PC-9 (cell line): ENCODE results near the gene TTC32. TPM values are rescaled to one million over a fixed set of nuclear protein-coding genes. Genes with fewer than 3 reads are reported as not detected.

Experiments
- BruUV-seq: library from RNA; stranded (reverse); fragments of 400-500 nt; replicated peaks from 2 replicates; lab custom pipeline; 2021; lab: Mats Ljungman, UMichigan
- CTCF ChIA-PET: fragments of 300-600 bp; sonication (Branson Sonifier 250); formaldehyde crosslinking; loops from one replicate; lab custom pipeline; 2022; ENCODE audit warnings: antibody characterized with exemption; lab: Charles Lee
- POLR2A ChIA-PET: fragments of 300-600 bp; sonication (Branson Sonifier 250); formaldehyde crosslinking; loops from one replicate; lab custom pipeline; 2022; ENCODE audit warnings: antibody characterized with exemption; ENCODE audit not compliant: unreplicated experiment; lab: Charles Lee
- DNase-seq, 2 experiments: peaks; one replicate each; pipeline versions ENCODE4 v3.0.0 to v3.0.0-alpha.2; 2015 to 2022; ENCODE audit warnings: mixed read lengths in 1 of 2
- H2AFZ ChIP-seq: fragments of 200-600 bp; sonication (generic); 2 replicates; pipeline ENCODE4 v1.8.1; 2017; ENCODE audit warnings: antibody characterized with exemption
- H3F3A ChIP-seq: fragments of 200-600 bp; sonication (generic); 2 replicates; pipeline ENCODE4 v1.8.1; 2017; ENCODE audit warnings: antibody characterized with exemption, mild to moderate bottlenecking, low read depth; ENCODE audit not compliant: insufficient read depth
- H3K27ac ChIP-seq: fragments of 200-600 bp; sonication (generic); 2 replicates; pipeline ENCODE4 v1.6.1; 2016; ENCODE audit warnings: mixed run types
- H3K27me3 ChIP-seq: fragments of 200-600 bp; sonication (generic); 2 replicates; pipeline ENCODE4 v1.6.1; 2016; ENCODE audit warnings: low read depth, mixed run types; ENCODE audit not compliant: insufficient read depth
- H3K36me3 ChIP-seq: fragments of 200-600 bp; sonication (generic); 2 replicates; pipeline ENCODE4 v1.6.1; 2016; ENCODE audit warnings: low read depth, mixed run types
- H3K4me1 ChIP-seq: fragments of 200-600 bp; sonication (generic); replicated peaks from 2 replicates; pipeline ENCODE4 v1.6.1; 2016; ENCODE audit warnings: mixed run types; ENCODE audit not compliant: insufficient read depth
- H3K4me2 ChIP-seq: fragments of 200-600 bp; sonication (generic); 2 replicates; pipeline ENCODE4 v1.6.1; 2017; ENCODE audit warnings: mixed run types
- H3K4me3 ChIP-seq: fragments of 200-600 bp; sonication (generic); 2 replicates; pipeline ENCODE4 v1.6.1; 2016; ENCODE audit warnings: mixed run types
- H3K79me2 ChIP-seq: fragments of 200-600 bp; sonication (generic); 2 replicates; pipeline ENCODE4 v1.6.1; 2017; ENCODE audit warnings: low read depth, mixed run types
- H3K9me2 ChIP-seq: fragments of 200-600 bp; sonication (generic); 2 replicates; pipeline ENCODE4 v1.8.1; 2017; ENCODE audit warnings: mild to moderate bottlenecking; ENCODE audit not compliant: insufficient read depth
- H3K9me3 ChIP-seq: fragments of 200-600 bp; sonication (generic); 2 replicates; pipeline ENCODE4 v1.8.1; 2016; ENCODE audit warnings: low read depth; ENCODE audit not compliant: insufficient read depth
- H4K20me1 ChIP-seq: fragments of 200-600 bp; sonication (generic); 2 replicates; pipeline ENCODE4 v1.8.1; 2017; ENCODE audit not compliant: insufficient read depth
- CTCF ChIP-seq: fragments of 200-600 bp; sonication (generic); conservative IDR thresholded peaks from 2 replicates; pipeline ENCODE4 v1.6.1; 2017; ENCODE audit warnings: mixed run types, antibody characterized with exemption, mild to moderate bottlenecking, moderate library complexity
- EZH2 ChIP-seq: fragments of 200-600 bp; sonication (generic); IDR thresholded peaks from 2 replicates; pipeline ENCODE4 v1.8.0; 2017; ENCODE audit warnings: antibody characterized with exemption, low read depth
- intact Hi-C: fragments of 100-400 bp; cut with micrococcal nuclease; formaldehyde crosslinking; loops from one replicate; pipeline ENCODE4 v1.10.0; 2022; ENCODE audit not compliant: unreplicated experiment
- total RNA-seq: library from RNA; stranded (reverse); gene quantifications from 2 replicates; pipeline ENCODE4 v1.2.3, GENCODE V29; 2021

Gene TTC32
- total RNA-seq, 1 experiment from 2014 or later: 36.2 TPM

DNA sequence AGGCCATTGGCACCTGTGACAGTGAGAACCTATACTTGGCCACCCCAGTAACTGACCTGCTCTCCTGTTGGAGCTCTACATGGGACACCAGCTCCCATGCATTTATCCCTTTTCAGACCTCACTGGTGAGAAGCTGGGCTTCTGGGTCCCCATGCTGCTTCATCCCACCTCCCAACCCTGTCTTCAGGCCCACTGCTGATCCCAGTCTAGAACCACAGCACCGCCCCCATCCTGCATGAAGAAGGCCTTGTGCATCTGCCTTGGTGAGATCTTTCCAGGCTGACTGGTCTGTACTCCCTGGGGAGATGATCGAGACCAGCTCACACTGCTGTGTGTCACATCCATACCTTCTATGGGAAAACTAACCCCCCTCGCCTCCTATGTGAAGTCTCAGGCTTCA lies 22.7 kb downstream of the TTC32 start:
- no peaks in the 10 kb centered on the region; the same call in 1 of the 2 replicates for H3K9me3 ChIP-seq
- H3K27ac ChIP-seq: no peak overlapping the region
- H3K4me2 ChIP-seq: no peak overlapping the region
- intact Hi-C loops: no loop called here
- no peaks in the 10 kb centered on the region for H3K27me3 ChIP-seq
- DNase-seq: no peak
- H2AFZ ChIP-seq: no peak overlapping the region
- H3K79me2 ChIP-seq: no peaks in the 10 kb centered on the region
- TF ChIP-seq CTCF (no peak), EZH2 (no peak)
- H4K20me1 ChIP-seq: no peaks in the 10 kb centered on the region
- H3K36me3 ChIP-seq: no peaks in the 10 kb centered on the region
- POLR2A ChIA-PET: no interaction called here
- H3K4me1 ChIP-seq: no peaks in the 10 kb centered on the region
- BruUV-seq: no TSS peak
- H3K9me2 ChIP-seq: no peaks in the 10 kb centered on the region
- H3F3A ChIP-seq: no peaks in the 10 kb centered on the region
- CTCF ChIA-PET: no interaction called here
- no peak overlapping the region for H3K4me3 ChIP-seq

DNA sequence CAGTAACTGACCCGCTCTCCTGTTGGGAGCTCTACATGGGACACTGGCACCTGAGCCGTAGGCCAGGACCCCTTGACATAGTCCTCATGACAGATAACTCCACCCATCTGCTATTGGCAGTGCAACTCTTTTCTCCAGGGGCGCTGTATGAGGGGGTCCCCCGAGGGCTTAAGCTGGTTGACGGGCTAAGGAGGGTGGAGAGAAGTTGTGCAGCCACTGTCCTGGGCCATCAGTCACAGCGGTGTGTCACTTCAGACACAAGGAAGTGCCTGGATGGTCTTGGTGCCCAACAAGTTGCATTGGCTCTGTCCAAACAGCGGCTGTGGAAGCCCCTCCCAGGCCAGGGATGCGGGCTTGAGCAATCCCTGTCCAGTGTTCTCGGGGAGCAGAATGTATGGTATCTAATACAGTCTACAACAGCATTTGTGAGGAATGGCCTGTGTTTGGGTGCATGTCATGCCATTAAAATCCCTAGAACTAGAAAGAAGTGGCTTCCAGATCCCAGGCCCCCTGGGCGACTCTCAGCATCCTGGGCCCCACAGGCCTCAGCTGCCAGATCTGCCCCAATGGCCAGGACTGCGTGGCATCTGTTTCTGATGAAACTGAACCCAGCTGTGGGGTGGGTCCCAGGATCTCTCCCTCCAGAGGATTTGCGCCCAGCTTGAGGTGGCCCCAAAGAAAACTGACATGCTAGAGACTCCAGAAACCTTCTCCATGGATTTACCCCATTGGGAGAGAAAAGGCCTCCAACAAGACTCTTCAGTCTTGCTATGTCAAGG lies 23.3 kb downstream of the TTC32 start:
- TF ChIP-seq EZH2 (no peak), CTCF (no peak)
- intact Hi-C loops: no loop called here
- H3F3A ChIP-seq: no peaks in the 10 kb centered on the region
- H3K27ac ChIP-seq: no peak overlapping the region
- H2AFZ ChIP-seq: no peak overlapping the region
- H3K4me3 ChIP-seq: no peak overlapping the region
- no peaks in the 10 kb centered on the region for H4K20me1 ChIP-seq
- H3K9me2 ChIP-seq: no peaks in the 10 kb centered on the region
- DNase-seq: no peak
- CTCF ChIA-PET: no interaction called here
- BruUV-seq: no TSS peak
- H3K27me3 ChIP-seq: no peaks in the 10 kb centered on the region
- POLR2A ChIA-PET: no interaction called here
- H3K36me3 ChIP-seq: no peaks in the 10 kb centered on the region
- H3K4me2 ChIP-seq: no peak overlapping the region
- H3K79me2 ChIP-seq: no peaks in the 10 kb centered on the region
- no peaks in the 10 kb centered on the region; the same call in 1 of the 2 replicates for H3K9me3 ChIP-seq
- H3K4me1 ChIP-seq: no peaks in the 10 kb centered on the region

GRCh38 chr2:19876751-19877150 lies 25.0 kb downstream of the TTC32 start:
- Histone ChIP-seq H3K79me2 (no peaks in the 10 kb centered on the region), H3K27ac (no peak overlapping the region), H3K4me1 (no peaks in the 10 kb centered on the region), H2AFZ (no peak overlapping the region), H4K20me1 (no peaks in the 10 kb centered on the region), H3K9me3 (no peaks in the 10 kb centered on the region; the same call in 1 of the 2 replicates), H3K4me3 (no peak overlapping the region), H3F3A (no peaks in the 10 kb centered on the region), H3K36me3 (no peaks in the 10 kb centered on the region), H3K4me2 (no peak overlapping the region), H3K9me2 (no peaks in the 10 kb centered on the region), H3K27me3 (no peaks in the 10 kb centered on the region)
- intact Hi-C loops: no loop called here
- CTCF ChIA-PET: interaction anchor here (0.6 kb wide), 1 partner anchor 419 kb away, joined by 6 read pairs; no protein-coding TSS in a partner anchor
- TF ChIP-seq EZH2 (no peak), CTCF (no peak)
- POLR2A ChIA-PET: no interaction called here
- no TSS peak for BruUV-seq
- DNase-seq: no peak
